ENCODE results near the gene PRDX6. TPM values are rescaled to one million over a fixed set of nuclear protein-coding genes. Genes with fewer than 3 reads are reported as not detected.

Gene PRDX6
- total and polyA plus RNA-seq, 12 donors = 215 to 698 (median 360) TPM

- no peak overlapping the region for H3K4me3 ChIP-seq
- no peaks in the 10 kb centered on the region for H3K9me3 ChIP-seq
- ATAC-seq = peak; percentile 68 to 87 (median 78)
- H3K27ac ChIP-seq = peak overlapping the region in 3 of 10 donors; percentile 83 to 90 (median 86)
- peak; percentile 74 to 97 (median 90) for TF ChIP-seq CTCF (IDR thresholded peaks at IDR 0.05)
- H3K4me1 ChIP-seq = peaks cover 5 to 33% (median 29%) of the 10 kb centered on the region in 9 donors
- DNase-seq = peak; percentile 79 to 93
- H3K27me3 ChIP-seq = no peaks in the 10 kb centered on the region
- WGBS, 2 donors = 32 to 34% methylated on average over 6 of the region's 6 CpGs
- H3K36me3 ChIP-seq = no peaks in the 10 kb centered on the region
- intact Hi-C loops (cut with DNase I) = loop anchor here in 8 of 10 donors (2.0 to 10.0 kb wide), 10 partner anchors 45 to 643 kb away; partner anchors contain the start of genes CENPL (in 6 of the 8), DARS2 (in 6 of the 8), PRDX6 (in 6 of the 8) and KLHL20 (in 3 of the 8)
Measured at GRCh38 chr1:173431304-173432045, 45.7 kb upstream of the PRDX6 start.

GRCh38 chr1:173432331-173432730, 44.8 kb upstream of the PRDX6 start:
- Histone ChIP-seq H3K4me1 (peaks cover 5 to 33% (median 29%) of the 10 kb centered on the region in 9 donors), H3K27me3 (no peaks in the 10 kb centered on the region), H3K36me3 (no peaks in the 10 kb centered on the region), H3K9me3 (no peaks in the 10 kb centered on the region), H3K4me3 (no peak overlapping the region), H3K27ac (no peak overlapping the region)
- intact Hi-C loops (cut with DNase I) = loop anchor here in 6 of 10 donors (5.0 to 10.0 kb wide), 7 partner anchors 45 to 642 kb away; partner anchors contain the start of genes CENPL (in 2 of the 6), DARS2 (in 2 of the 6), KLHL20 (in 2 of the 6) and PRDX6 (in 1 of the 6)
- DNase-seq (no peak), ATAC-seq (no peak)
- no peak for TF ChIP-seq CTCF (IDR thresholded peaks at IDR 0.05)
- 94 to 97% methylated on average over 2 of the region's 2 CpGs for WGBS, 2 donors

- Histone ChIP-seq H3K36me3 (peaks cover 0 to 3% (median 0%) of the 10 kb centered on the region in 9 donors), H3K4me1 (peaks cover 5 to 28% (median 26%) of the 10 kb centered on the region in 9 donors), H3K9me3 (no peaks in the 10 kb centered on the region), H3K4me3 (no peak overlapping the region), H3K27ac (no peak overlapping the region), H3K27me3 (no peaks in the 10 kb centered on the region)
- 89 to 93% methylated on average over 2 of the region's 2 CpGs for WGBS, 2 donors
- no peak for TF ChIP-seq CTCF (IDR thresholded peaks at IDR 0.05)
- no peak for DNase-seq
- no peak for ATAC-seq
- intact Hi-C loops (cut with DNase I) = loop anchor here in 6 of 10 donors (5.0 to 10.0 kb wide), 7 partner anchors 43 to 641 kb away; partner anchors contain the start of genes CENPL (in 2 of the 6), DARS2 (in 2 of the 6), KLHL20 (in 2 of the 6) and PRDX6 (in 1 of the 6)
Measured at GRCh38 chr1:173433751-173434326, 43.3 kb upstream of the PRDX6 start.

- WGBS, 2 donors = 97 to 98% methylated on average over 5 of the region's 5 CpGs
- DNase-seq (no peak), ATAC-seq (no peak)
- no peak for TF ChIP-seq CTCF (IDR thresholded peaks at IDR 0.05)
- peaks cover 0 to 14% (median 0%) of the 10 kb centered on the region in 9 donors for H3K36me3 ChIP-seq
- H3K9me3 ChIP-seq = no peaks in the 10 kb centered on the region
- no peak overlapping the region for H3K4me3 ChIP-seq
- no peaks in the 10 kb centered on the region for H3K27me3 ChIP-seq
- no peaks in the 10 kb centered on the region for H3K4me1 ChIP-seq
- intact Hi-C loops (cut with DNase I) = loop anchor here in 2 of 10 donors (10.0 kb wide), 2 partner anchors 278 to 638 kb away; partner anchors contain the start of gene KLHL20 (in 1 of the 2)
- no peak overlapping the region for H3K27ac ChIP-seq
Measured at GRCh38 chr1:173436841-173437428, 40.2 kb upstream of the PRDX6 start.
